GM12874 (cell line): ENCODE results near the gene MYL5.

Source experiments
- TF ChIP-seq, protein P1 (sequence below): IDR thresholded peaks from 2 replicates; pipeline ENCODE4 v1.5.1; 2011; ENCODE audit warnings: low read depth, mild to moderate bottlenecking, control low read depth, low read length, moderate library complexity; ENCODE audit not compliant: insufficient read depth

Gene MYL5

DNA sequence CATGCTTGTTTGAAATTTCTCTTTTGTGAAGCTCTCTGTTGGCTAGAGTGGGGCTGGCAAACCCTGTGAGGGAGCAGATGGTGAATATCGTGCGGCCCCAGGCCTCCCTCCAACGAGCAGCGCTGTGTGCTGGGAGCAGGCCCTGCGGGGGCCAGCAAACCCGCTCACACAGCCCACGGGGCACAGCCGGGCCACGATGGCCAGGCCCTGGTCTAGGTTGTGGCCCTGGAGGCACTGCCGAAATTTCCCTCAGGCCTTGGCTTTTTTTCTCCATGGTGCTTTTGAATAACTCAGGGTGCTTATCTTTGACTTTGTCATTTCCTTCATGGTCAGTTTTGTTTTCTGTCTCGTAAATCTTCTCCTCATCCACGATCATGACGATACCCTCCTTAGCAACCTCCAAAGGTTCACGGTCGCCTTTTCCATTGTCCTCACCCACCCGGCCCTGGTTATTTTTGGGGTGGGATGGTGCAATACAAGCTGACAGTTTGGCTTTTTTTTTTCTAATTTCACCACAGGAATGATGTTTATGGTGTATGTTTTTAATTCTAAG lies 52.0 kb downstream of the MYL5 start:
- TF ChIP-seq, protein P1, sequence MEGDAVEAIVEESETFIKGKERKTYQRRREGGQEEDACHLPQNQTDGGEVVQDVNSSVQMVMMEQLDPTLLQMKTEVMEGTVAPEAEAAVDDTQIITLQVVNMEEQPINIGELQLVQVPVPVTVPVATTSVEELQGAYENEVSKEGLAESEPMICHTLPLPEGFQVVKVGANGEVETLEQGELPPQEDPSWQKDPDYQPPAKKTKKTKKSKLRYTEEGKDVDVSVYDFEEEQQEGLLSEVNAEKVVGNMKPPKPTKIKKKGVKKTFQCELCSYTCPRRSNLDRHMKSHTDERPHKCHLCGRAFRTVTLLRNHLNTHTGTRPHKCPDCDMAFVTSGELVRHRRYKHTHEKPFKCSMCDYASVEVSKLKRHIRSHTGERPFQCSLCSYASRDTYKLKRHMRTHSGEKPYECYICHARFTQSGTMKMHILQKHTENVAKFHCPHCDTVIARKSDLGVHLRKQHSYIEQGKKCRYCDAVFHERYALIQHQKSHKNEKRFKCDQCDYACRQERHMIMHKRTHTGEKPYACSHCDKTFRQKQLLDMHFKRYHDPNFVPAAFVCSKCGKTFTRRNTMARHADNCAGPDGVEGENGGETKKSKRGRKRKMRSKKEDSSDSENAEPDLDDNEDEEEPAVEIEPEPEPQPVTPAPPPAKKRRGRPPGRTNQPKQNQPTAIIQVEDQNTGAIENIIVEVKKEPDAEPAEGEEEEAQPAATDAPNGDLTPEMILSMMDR: no peak

DNA sequence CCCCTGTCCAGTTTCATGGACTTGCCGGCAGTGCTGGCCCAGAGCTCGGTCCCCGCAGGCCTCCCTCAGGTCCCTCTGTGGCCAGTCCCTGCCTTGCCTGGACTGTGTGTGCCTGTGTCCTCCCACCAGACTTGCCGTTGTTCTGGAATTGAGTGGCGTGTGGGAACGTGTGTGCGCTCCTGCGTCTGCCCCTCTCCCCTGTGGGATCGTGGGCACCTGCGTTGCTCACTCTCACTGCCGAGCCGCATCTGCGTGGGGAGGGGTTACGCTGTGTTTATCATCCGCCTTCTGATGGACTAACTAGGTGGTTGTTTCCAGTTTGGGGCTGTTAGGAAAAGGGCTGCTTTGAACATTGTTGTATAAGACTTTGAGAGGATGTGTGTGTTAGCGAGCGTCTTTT lies 52.5 kb downstream of the MYL5 start:
- TF ChIP-seq, protein P1: no peak

DNA sequence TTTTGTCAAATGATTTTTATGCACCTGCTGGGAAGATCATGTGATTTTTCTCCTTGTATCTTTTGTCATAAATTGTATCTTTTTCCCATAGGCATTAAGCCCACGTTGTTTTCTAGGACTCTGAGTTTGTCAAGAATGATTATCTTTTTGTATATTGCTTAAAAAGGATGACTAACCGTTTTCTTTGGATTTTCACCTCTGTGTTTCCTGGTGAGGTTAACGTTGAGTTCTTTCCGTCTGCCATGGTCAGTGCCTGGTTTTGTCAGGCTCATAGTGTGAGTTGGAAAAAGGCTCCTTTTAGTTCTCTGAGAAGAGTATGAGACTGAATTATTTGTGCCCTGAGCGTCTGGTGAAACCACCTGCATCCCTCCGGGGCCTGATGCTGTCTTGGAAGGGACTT lies 53.2 kb downstream of the MYL5 start:
- TF ChIP-seq, protein P1: no peak

DNA sequence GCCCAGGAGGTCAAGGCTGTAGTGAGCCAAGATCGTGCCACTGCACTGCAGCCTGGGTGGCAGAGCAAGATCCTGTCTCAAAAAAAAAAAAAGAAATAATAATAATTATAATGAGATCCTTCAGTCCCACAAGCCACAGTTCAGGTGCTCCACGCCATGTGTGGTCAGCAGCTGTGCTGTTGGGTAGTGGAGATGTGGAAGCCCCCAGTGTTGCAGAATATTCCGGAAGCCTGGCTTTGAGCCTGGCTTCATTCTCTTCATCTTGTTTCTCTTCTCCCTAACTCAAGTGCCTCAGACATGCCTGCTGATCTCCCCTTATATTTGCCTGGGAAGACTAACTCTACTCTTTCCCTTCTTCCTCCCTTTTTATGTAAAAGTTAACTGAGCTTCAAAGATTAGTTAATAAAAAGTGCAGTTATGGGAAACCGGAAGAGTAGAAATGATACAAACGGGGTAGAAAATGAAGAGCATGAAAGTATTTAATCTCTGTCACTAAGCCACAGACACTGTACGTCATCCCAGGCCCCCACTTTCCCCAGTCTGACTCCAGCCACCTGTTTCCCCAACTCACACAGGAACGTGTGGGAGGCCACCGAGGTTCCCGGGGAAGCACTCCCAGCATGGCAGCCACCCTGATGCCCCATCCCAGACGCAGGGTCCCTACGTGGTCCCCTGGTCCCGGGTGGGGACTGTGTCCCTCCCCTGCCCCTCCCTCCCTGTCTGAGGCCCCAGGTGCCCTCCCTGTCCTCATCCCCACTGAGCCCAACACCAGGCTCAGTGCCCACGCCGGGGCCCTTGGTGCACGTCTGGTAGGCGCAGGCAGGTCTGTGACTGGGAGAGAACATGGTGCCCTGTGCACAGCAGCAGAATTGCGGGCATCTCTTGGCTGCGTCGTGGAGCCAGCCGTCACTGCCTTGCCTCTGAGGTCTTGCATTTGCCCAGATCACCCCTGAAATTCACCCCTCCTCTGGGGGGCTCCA lies 55.3 kb downstream of the MYL5 start:
- TF ChIP-seq, protein P1: no peak

DNA sequence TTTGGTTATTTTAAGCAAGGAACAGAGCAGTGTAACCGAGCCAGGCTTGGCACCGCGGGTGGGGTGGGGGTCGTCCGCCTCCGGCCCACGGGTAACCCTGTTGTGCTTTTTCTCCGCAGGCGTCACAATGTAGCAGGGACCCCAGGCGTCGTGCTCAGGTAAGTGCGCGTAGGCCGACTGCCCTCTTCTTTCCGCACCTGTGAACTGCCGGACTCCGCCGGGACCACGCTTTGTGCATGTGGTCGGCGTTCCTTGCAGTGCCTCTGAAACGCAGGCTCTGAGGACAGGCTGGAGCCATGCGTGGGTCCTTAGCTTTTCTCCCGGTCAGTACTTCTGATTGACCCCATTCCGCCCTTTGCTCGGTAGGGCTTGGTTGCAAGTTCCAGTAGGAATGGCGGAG lies 56.2 kb downstream of the MYL5 start:
- TF ChIP-seq, protein P1: no peak
